ENCODE data around the gene SLC1A3.
A peak's percentile ranks its signal among the peaks of the same experiment; 100 is the strongest.

SLC1A3 gene

DNA sequence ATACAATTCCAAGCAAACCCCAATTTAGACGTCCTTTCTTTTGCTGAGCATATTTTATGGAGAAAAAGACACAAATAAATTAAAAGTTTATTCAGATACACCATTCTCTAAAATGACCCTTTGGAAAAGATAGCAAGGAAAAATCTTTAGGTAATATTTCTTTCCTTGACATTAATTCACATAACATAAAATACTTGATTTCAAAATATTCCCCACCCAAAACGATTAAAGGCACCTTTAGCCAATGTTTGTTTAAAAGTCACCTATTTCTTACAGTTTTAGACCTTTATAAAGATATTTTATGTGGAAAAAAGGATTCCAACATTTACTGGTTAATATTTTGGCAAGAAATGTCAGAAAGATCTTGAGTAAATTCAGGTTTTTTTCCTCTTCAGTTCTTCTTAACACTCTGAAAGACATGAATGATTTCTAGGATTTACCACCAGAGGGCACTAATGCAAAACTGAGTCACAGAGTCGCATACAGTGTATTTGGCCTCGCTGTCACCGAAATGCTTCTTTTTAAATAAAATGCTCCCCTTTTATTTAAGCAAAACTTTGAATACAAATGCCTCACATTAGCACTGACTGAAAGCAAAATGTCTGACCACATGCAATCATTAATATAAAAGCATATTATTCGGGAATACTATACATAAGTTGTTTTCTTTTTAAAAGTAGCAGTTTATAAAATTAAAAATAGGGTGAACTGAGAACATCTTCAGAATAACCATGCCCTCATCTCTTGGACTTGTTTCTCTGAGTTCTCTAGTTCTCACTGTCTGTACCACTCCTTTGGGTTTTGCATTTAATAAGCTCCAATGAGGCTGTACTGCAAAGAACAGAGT lies 122.5 kb downstream of the SLC1A3 start:
- TF ChIP-seq ZFX (IDR thresholded peaks at IDR 0.05): no peak
- TF ChIP-seq, protein P1, sequence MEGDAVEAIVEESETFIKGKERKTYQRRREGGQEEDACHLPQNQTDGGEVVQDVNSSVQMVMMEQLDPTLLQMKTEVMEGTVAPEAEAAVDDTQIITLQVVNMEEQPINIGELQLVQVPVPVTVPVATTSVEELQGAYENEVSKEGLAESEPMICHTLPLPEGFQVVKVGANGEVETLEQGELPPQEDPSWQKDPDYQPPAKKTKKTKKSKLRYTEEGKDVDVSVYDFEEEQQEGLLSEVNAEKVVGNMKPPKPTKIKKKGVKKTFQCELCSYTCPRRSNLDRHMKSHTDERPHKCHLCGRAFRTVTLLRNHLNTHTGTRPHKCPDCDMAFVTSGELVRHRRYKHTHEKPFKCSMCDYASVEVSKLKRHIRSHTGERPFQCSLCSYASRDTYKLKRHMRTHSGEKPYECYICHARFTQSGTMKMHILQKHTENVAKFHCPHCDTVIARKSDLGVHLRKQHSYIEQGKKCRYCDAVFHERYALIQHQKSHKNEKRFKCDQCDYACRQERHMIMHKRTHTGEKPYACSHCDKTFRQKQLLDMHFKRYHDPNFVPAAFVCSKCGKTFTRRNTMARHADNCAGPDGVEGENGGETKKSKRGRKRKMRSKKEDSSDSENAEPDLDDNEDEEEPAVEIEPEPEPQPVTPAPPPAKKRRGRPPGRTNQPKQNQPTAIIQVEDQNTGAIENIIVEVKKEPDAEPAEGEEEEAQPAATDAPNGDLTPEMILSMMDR (conservative IDR thresholded peaks at IDR 0.05): peak; percentile 88
- no peak overlapping the region for H3K27ac ChIP-seq

DNA sequence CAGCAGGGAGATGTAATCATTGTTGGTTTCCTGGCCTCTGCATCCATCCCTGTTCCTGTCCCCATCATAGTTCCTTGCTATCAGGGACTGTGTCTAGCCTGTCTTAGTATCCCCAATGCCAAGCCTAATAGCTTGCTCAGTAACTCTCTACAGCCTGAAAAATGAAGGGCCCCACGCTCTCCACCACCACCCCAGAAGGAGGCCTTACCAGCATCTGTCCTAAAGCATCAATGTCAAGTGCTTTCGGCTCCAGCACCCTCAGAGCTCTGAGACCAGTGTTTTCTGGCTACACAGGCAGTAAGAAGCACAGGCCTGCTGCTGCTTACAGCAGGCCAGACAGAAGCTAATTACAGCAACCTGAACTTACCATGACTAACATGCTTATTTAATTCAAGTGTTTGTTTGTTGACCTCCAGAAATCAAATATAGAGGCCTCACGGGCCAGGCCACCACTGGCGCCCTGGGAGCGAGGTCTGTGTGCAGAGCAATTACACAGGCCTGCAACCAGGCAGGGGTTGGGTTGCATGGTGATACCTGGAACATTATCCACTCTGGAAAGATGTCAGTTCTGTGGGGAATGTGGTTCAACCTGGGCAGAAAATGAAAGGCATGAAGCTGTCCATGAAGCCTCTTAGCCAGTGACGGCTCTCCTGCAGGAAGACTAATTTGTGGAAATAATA lies 124.3 kb downstream of the SLC1A3 start:
- no peak for TF ChIP-seq ZFX (IDR thresholded peaks at IDR 0.05)

DNA sequence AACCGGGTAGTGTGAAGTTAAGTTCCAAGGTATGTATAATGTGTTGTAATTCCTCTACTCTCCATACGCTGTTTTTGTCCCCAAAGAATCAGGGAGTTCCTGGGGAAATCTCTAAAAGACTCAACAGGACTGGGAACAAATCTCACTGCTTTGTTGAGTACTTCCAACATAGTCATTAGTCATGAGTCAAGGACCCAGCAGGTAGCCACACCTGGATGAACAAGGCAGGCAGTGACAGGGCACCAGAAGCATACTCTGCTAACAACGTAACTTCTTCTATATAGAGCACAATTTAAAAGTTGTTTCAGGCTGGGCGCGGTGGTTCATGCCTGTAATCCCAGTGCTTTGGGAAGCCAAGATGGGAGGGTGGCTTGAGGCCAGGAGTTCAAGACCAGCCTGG lies 126.8 kb downstream of the SLC1A3 start:
- TF ChIP-seq, protein P1 (conservative IDR thresholded peaks at IDR 0.05): no peak
- TF ChIP-seq ZFX (IDR thresholded peaks at IDR 0.05): no peak
- no peak overlapping the region for H3K27ac ChIP-seq

More for the DNA sequence above, 124.3 kb downstream of the SLC1A3 start:
- no peak overlapping the region for H3K27ac ChIP-seq

DNA sequence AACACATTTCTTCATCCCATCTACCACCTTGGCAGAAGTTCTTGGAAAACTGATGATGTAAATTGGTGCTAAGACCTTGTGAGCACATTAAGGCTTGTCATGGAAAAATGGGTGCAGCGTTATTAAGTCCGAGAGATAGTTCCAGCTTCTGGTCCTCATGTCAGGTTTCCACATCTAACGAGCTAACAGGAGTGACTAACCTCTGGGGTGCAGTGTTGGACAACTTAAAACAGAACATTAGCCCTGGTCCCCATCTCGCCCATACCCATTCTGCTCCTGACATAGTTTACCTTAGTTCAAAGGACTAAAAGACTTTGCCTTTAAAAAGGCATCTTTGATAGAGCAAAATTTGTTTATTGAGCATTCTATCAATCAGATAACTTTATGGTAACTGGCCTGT lies 128.0 kb downstream of the SLC1A3 start:
- H3K27ac ChIP-seq: no peak overlapping the region
- TF ChIP-seq ZFX (IDR thresholded peaks at IDR 0.05): no peak
- TF ChIP-seq, protein P1 (conservative IDR thresholded peaks at IDR 0.05): peak; percentile 45

DNA sequence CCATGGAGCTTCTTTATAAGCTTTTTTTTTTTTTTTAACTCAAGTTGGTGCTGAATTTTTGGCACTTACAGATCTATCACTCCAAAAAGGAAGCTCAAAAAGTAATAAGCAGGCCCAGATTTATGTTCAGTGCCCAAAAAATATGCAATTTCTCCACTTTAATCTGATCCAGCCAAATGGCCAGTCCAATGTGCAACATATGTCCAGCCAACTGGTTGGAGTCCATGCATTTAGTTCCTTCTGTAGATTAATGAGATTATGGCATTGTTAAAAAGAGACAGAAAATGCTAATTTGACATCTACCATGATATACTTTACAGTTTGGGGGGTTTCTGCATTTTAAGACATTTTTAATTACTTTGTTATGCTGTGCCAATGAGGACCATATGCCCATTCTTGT lies 129.5 kb downstream of the SLC1A3 start:
- H3K27ac ChIP-seq: no peak overlapping the region
- no peak for TF ChIP-seq ZFX (IDR thresholded peaks at IDR 0.05)
- TF ChIP-seq, protein P1 (conservative IDR thresholded peaks at IDR 0.05): no peak

Measured in C4-2B (cell line).